Measurements from ENCODE around the gene THBS1. TPM values are rescaled to one million over a fixed set of nuclear protein-coding genes. Genes with fewer than 3 reads are reported as not detected.

THBS1 gene
- total RNA-seq, result 5,210 and 8,327 TPM in 2 replicates

DNA sequence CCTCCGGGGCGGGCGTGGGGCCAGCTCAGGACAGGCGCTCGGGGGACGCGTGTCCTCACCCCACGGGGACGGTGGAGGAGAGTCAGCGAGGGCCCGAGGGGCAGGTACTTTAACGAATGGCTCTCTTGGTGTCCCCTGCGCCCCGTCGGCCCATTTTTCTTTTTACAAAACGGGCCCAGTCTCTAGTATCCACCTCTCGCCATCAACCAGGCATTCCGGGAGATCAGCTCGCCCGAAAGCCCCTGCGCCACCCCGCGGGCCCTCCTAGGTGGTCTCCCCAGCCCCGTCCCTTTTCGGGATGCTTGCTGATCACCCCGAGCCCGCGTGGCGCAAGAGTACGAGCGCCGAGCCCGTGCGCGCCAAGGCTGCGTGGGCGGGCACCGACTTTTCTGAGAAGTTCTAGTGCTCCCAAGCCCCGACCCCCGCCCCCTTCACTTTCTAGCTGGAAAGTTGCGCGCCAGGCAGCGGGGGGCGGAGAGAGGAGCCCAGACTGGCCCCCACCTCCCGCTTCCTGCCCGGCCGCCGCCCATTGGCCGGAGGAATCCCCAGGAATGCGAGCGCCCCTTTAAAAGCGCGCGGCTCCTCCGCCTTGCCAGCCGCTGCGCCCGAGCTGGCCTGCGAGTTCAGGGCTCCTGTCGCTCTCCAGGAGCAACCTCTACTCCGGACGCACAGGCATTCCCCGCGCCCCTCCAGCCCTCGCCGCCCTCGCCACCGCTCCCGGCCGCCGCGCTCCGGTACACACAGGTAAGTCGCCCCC lies at the start of gene THBS1:
THBS1 (plus strand) TSS at position 595 of the 757 bp plus-strand sequence. CDS start 779 bp downstream, outside the sequence.
- peak; percentile 95 for DNase-seq (ENCODE audit: low read depth, low spot score)

DNA sequence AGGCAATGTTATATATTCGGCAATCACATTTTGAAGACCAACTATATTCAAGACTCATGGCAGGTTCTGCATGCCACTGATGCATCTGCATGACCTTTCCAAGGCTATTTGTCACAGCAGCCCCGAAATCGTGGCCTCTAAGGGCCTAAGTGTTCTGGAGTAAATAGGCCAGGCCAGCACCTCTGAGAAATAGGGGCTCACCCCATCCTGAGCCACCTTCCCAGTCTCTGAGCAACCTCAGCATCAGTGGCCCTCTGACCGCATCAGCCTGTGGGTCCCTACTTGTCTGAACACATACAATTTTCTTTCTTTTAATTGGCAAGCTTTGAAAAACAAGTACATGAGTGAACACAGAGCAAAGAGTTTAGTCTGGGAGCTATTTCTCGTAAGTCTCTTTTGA lies 45.9 kb upstream of the THBS1 start:
- no peak for DNase-seq (ENCODE audit: low read depth, low spot score)

DNA sequence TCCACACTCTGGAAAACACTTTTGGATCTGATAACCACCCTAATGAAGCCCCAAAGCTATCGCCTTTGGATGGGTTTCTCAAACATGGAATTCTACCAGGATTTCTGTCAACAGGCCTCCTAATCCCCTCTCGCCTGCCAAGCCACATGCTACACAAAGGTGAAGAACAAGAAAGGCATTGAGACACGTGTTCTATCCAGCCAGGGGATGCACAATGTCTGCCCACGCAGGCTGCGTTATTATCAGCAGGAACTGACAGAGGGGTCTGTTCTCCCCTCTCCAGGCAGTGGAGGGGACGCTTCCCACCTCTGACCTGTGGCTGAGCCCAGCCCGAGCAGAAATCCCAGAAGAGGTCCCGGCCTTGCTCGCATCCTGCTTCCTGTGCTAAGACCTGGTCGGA lies 45.4 kb upstream of the THBS1 start:
- no peak for DNase-seq (ENCODE audit: low read depth, low spot score)

DNA sequence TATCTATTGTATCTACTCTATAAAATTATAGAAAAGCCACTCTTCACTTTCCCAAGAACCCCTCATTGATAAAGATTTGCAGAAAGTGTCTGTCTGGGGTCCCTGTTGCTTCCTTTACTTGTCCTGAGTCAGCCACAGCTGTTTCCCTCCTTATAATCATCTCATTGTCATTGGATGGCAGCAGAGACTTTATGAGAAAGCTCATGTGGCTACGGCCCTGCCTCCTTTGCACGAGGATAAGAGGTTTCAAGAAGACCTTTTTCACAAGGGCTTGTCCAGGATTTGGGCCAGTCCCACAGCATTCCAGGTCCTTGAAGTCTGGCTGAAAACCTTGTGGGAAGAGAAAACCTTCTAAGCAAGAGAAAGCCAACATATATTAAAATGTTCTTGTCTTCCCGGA lies 41.9 kb upstream of the THBS1 start:
- DNase-seq (ENCODE audit: low read depth, low spot score), result no peak

GRCh38 chr15:39539466-39539865 lies 41.4 kb upstream of the THBS1 start:
- no peak for DNase-seq (ENCODE audit: low read depth, low spot score)

- no peak for DNase-seq (ENCODE audit: low read depth, low spot score)
Measured at GRCh38 chr15:39539973-39540558, 40.8 kb upstream of the THBS1 start.

DNA sequence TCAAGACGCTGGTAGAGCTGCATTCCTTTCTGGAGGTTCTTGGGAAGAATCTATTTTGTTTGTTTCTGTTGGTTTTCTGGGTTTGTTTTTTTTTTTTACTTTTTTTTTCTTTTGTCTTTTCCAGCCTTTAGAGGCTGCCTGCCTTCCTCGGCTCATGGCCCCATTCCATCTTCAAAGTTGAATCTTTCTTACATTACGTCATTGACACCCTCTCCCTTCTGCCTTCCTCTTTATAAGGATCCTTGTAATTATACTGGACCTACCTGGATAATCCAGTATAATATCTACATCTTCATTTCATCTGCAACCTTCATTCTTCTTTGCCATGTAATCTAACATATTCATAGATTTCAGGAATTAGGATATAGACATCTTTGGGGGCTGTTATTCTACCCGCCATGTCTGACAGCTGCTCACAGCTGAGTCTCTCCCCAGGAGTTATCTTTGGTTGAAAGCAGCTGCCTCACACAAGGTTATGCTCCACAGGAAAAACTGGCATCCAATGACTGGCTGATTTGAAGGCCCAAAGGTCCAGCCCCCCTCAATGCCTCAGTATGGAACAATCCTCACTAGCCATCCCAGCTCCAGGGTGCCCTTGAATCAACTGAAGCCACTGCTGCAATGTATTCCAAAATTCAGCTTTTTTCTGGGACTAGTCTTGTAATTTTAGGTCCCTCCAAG lies 38.4 kb upstream of the THBS1 start:
- no peak for DNase-seq (ENCODE audit: low read depth, low spot score)

DNA sequence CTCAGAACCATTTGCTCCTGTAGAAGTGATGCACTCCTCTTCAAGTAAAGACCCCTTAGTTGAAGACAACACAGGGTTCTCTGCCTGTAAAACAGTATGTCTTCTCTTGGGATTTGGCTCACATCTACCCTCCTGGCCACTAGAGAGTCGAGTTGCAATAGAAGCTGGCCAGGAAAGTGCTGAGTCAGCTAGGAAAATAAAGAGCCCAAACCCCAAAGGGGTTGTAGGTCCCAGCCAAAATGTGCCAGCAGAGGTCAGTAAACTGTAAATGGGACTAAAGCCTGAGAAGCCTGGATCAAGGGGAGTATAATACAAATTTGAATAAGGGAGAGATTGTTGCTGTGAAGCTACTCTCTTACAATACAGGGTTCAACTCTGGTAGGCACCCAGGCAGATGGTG lies 37.2 kb upstream of the THBS1 start:
- no peak for DNase-seq (ENCODE audit: low read depth, low spot score)

- DNase-seq (ENCODE audit: low read depth, low spot score), result no peak
Measured at GRCh38 chr15:39546842-39547241, 34.0 kb upstream of the THBS1 start.

DNA sequence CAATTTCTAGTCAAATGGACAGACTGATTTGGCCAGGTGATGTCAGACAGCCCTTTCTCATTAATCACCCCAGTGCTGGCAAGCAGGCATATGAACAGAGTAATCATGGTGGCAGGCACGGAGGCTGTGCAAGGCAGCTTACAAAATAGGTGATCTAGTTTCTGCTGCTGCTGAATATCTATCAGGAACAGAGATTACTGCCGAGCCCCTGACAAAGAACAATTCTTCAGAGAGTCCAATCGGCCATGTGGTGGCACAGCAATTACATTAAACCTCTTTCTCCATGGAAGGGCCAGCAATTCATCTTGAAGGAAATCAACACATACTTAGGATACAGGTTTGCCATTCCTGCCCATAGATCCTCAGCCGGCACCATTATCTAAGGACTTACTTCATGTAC lies 32.3 kb upstream of the THBS1 start:
- no peak for DNase-seq (ENCODE audit: low read depth, low spot score)

GRCh38 chr15:39549912-39550311 lies 31.0 kb upstream of the THBS1 start:
- DNase-seq (ENCODE audit: low read depth, low spot score), result no peak

DNA sequence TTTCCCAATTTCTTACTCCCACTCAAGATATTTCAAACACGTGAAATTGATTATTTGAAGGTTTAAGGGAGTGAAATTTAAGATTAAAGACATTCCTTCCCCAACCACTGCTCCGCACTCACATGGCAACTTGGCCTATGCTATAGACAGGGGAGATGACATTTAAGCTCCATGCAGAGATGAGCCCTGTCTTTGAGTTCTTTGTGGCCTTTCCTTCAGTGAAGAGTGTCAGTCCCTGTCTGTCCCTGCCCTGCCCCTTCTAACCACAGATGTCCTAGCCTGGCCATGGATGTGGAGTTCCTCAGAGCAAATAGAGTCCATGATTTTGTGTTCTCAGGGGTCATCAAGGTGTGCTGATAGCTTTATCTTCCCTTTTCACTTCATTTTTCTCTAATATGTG lies 29.4 kb upstream of the THBS1 start:
- DNase-seq (ENCODE audit: low read depth, low spot score), result no peak

DNA sequence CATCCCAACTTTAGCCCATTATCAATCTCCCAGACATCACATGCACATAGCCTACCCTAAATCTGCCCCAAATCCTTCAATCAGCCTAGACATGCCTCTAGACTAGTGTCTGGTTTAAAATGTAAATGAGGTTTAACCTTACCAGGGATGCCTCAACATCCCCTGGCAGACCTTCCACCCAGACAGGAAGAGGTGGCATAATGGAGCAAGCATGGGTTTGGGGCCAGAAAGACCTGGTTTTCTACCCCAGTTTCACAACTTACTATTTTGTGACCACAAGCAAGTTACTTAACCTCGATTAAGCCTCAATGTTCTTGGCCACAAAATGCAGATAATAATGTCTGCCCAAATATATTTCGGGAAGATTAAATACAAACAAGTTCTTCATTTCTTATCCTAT lies 28.3 kb upstream of the THBS1 start:
- no peak for DNase-seq (ENCODE audit: low read depth, low spot score)

DNA sequence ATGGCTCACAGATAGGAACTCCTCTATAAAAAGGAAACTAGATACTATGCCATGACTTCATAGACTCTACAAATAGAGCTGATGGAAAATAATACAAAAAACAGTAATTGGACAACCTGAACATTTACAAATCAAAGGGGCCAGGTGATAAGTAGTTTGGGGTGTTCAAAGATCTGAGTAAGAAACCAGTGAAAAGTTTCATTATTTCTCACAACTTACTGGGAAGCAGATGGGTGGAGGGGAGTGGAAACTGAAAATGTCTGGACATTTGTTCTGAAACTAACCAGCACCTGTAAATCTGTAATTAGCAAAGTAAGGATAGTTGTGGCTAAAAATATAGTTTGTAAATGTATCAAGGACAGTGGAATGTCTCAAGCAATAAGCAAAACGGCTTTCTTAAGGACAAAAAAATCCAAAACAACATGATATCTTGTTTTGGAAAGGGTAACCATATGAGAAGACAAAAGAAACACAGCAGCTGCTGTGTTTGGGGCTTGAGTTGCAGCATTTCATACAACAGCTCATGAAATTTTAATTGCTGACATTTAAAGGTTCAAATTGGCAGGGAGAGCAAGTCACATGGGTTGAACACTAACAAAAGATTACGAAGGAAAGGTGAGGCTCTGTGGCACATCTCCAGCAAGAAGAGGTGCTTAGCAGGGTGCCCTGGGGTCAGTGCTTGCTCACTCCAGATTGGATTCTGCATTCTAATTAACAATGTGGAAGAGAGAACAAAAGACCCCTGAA lies 26.8 kb upstream of the THBS1 start:
- DNase-seq (ENCODE audit: low read depth, low spot score), result no peak

GRCh38 chr15:39554746-39555387 lies 26.0 kb upstream of the THBS1 start:
- no peak for DNase-seq (ENCODE audit: low read depth, low spot score)

GRCh38 chr15:39555885-39556284 lies 25.0 kb upstream of the THBS1 start:
- no peak for DNase-seq (ENCODE audit: low read depth, low spot score)

GRCh38 chr15:39556461-39556860 lies 24.4 kb upstream of the THBS1 start:
- no peak for DNase-seq (ENCODE audit: low read depth, low spot score)

DNA sequence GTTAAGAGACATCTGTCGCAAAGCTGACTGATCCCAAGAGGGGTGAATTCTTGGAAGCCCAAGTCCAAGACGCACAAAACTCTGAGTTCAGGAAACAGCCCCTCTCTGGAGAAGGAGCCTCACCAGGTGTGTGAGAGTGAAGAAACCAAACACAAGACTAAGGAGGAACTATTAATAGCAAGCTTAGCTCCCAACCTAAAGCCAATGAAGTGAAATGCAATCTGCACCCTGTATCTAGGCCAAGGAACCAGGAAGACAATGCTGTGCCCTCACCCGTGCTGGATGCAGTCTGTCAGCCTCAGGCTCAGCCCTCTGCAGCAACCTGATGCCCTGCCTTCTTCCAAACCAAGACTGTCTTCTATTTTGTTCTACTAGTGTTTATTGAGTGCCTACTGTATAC lies 22.5 kb upstream of the THBS1 start:
- DNase-seq (ENCODE audit: low read depth, low spot score), result no peak

- DNase-seq (ENCODE audit: low read depth, low spot score), result no peak
Measured at GRCh38 chr15:39564972-39565665, 15.8 kb upstream of the THBS1 start.

- DNase-seq (ENCODE audit: low read depth, low spot score), result no peak
Measured at GRCh38 chr15:39565851-39566250, 15.0 kb upstream of the THBS1 start.

DNA sequence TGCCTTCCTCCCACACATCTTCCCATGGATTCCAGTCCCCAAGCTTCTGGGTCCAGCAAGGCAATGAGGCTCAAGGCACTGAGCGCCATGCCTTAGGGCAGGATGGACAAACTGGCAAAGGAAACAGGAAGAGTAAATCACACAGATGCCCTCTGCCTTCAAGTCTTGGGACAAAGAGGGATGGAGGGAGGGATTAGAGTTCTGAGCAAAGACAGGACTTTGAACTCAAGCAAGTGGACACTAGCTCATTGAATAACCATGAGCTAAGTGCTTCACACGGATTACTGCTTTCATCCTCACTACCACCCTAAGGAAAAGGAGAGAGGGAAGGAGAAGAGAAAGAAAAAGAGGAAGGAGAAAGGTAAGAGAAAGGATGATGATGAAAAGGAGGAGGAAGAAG lies 7.6 kb upstream of the THBS1 start:
- DNase-seq (ENCODE audit: low read depth, low spot score), result no peak
